ENCODE results near the gene ARID1B.

The ARID1B gene

GRCh38 chr6:156933201-156934068 lies 156.3 kb downstream of the ARID1B start:
- Histone ChIP-seq H3K4me3 (ENCODE audit: low read length) (no peak overlapping the region), H3K4me2 (ENCODE audit: low read depth, low read length) (no peak overlapping the region), H3F3A (ENCODE audit: insufficient read depth, low read length) (no peaks in the 10 kb centered on the region), H3K79me2 (ENCODE audit: low read length) (peaks cover 65% of the 10 kb centered on the region), H4K20me1 (ENCODE audit: insufficient read depth, low read length) (no peaks in the 10 kb centered on the region), H3K9me3 (replicated peaks; ENCODE audit: insufficient read depth, low read length) (no peaks in the 10 kb centered on the region), H3K36me3 (replicated peaks; ENCODE audit: insufficient read depth, low read length) (no peaks in the 10 kb centered on the region), H3K27ac (ENCODE audit: low read length) (no peak overlapping the region), H3K4me1 (ENCODE audit: low read length) (no peaks in the 10 kb centered on the region), H3K9me2 (replicated peaks; ENCODE audit: insufficient read depth, low read length) (no peaks in the 10 kb centered on the region), H3K27me3 (replicated peaks; ENCODE audit: insufficient read depth, low read length) (no peaks in the 10 kb centered on the region), H3K9ac (ENCODE audit: low read length) (no peak overlapping the region), H2AFZ (ENCODE audit: low read length) (no peak overlapping the region)
- TF ChIP-seq EZH2phosphoT487 (IDR thresholded peaks at IDR 0.05; ENCODE audit: low read length) (no peak), EZH2 (optimal IDR thresholded peaks at IDR 0.05; ENCODE audit: low read depth, low read length) (no peak), CTCF (IDR thresholded peaks at IDR 0.05; ENCODE audit: low read length) (no peak)
- no peak for DNase-seq

- no peaks in the 10 kb centered on the region for H3K36me3 ChIP-seq (replicated peaks; ENCODE audit: insufficient read depth, low read length)
- H3K9me2 ChIP-seq (replicated peaks; ENCODE audit: insufficient read depth, low read length): no peaks in the 10 kb centered on the region
- H3K9me3 ChIP-seq (replicated peaks; ENCODE audit: insufficient read depth, low read length): no peaks in the 10 kb centered on the region
- TF ChIP-seq EZH2phosphoT487 (IDR thresholded peaks at IDR 0.05; ENCODE audit: low read length) (no peak), EZH2 (optimal IDR thresholded peaks at IDR 0.05; ENCODE audit: low read depth, low read length) (no peak), CTCF (IDR thresholded peaks at IDR 0.05; ENCODE audit: low read length) (no peak)
- H3K9ac ChIP-seq (ENCODE audit: low read length): no peak overlapping the region
- H4K20me1 ChIP-seq (ENCODE audit: insufficient read depth, low read length): no peaks in the 10 kb centered on the region
- H3K4me1 ChIP-seq (ENCODE audit: low read length): no peaks in the 10 kb centered on the region
- H3K4me3 ChIP-seq (ENCODE audit: low read length): no peak overlapping the region
- H2AFZ ChIP-seq (ENCODE audit: low read length): no peak overlapping the region
- H3K4me2 ChIP-seq (ENCODE audit: low read depth, low read length): no peak overlapping the region
- no peak for DNase-seq
- no peaks in the 10 kb centered on the region for H3F3A ChIP-seq (ENCODE audit: insufficient read depth, low read length)
- H3K27me3 ChIP-seq (replicated peaks; ENCODE audit: insufficient read depth, low read length): no peaks in the 10 kb centered on the region
- H3K27ac ChIP-seq (ENCODE audit: low read length): no peak overlapping the region
- peaks cover 66% of the 10 kb centered on the region for H3K79me2 ChIP-seq (ENCODE audit: low read length)
Observed at GRCh38 chr6:156934069-156934460, 156.9 kb downstream of the ARID1B start.

- H3K4me1 ChIP-seq (ENCODE audit: low read length): no peaks in the 10 kb centered on the region
- H3F3A ChIP-seq (ENCODE audit: insufficient read depth, low read length): no peaks in the 10 kb centered on the region
- H3K79me2 ChIP-seq (ENCODE audit: low read length): peaks cover 61% of the 10 kb centered on the region
- H3K36me3 ChIP-seq (replicated peaks; ENCODE audit: insufficient read depth, low read length): no peaks in the 10 kb centered on the region
- DNase-seq: no peak
- H3K9ac ChIP-seq (ENCODE audit: low read length): no peak overlapping the region
- no peak overlapping the region for H3K27ac ChIP-seq (ENCODE audit: low read length)
- TF ChIP-seq CTCF (IDR thresholded peaks at IDR 0.05; ENCODE audit: low read length): no peak
- TF ChIP-seq EZH2phosphoT487 (IDR thresholded peaks at IDR 0.05; ENCODE audit: low read length): no peak
- no peak for TF ChIP-seq EZH2 (optimal IDR thresholded peaks at IDR 0.05; ENCODE audit: low read depth, low read length)
- no peaks in the 10 kb centered on the region for H3K27me3 ChIP-seq (replicated peaks; ENCODE audit: insufficient read depth, low read length)
- no peaks in the 10 kb centered on the region for H3K9me2 ChIP-seq (replicated peaks; ENCODE audit: insufficient read depth, low read length)
- H3K9me3 ChIP-seq (replicated peaks; ENCODE audit: insufficient read depth, low read length): no peaks in the 10 kb centered on the region
- H3K4me2 ChIP-seq (ENCODE audit: low read depth, low read length): no peak overlapping the region
- H3K4me3 ChIP-seq (ENCODE audit: low read length): no peak overlapping the region
- H2AFZ ChIP-seq (ENCODE audit: low read length): no peak overlapping the region
- H4K20me1 ChIP-seq (ENCODE audit: insufficient read depth, low read length): no peaks in the 10 kb centered on the region
Observed at GRCh38 chr6:156935000-156935399, 157.8 kb downstream of the ARID1B start.

All from MM.1S (cell line).